ENCODE results near the gene TIAM2.
"Not testable (repeated sequence)": the region's sequence is repeated elsewhere in the genome, so short reads cannot be mapped to it uniquely, and the experiment has no call there.

Gene TIAM2

GRCh38 chr6:155066921-155067680 is 72.0 kb downstream of the TIAM2 start:
- no peak for DNase-seq

DNA sequence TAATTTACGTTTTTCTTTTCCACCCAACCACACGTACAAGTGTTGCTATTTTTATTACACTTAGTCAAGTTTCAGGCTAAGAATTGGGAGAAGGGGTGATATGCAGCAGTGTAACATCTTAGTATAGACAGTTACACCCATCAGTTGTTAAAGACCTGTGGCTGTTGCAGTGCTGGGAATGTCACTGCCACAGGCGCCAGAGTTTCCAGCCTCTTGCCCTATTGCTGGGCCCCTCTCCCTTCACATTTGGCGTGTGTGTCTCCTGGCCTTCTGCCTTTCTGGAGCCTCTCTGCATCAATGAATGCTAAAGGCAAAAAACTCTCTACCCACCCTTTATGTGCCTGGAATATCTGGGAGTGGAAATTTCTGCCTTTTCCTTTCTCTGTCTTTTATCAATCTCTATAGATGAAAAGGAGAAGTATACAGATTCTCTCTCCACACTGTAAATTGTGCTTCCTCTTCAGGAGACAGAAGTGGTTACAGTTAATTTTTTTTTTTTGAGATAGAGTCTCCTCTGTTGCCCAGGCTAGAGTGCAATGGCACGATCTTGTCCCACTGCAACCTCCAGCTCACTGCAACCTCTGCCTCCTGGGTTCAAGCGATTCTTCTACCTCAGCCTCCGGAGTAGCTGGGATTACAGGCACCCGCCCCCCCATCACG is 73.0 kb downstream of the TIAM2 start:
- no peak for DNase-seq

GRCh38 chr6:155069543-155069942 is 74.4 kb downstream of the TIAM2 start:
- no peak for DNase-seq

- DNase-seq = no peak
Observed at GRCh38 chr6:155075930-155076695, 81.0 kb downstream of the TIAM2 start.

- no peak for DNase-seq
Observed at GRCh38 chr6:155077331-155077730, 82.2 kb downstream of the TIAM2 start.

DNA sequence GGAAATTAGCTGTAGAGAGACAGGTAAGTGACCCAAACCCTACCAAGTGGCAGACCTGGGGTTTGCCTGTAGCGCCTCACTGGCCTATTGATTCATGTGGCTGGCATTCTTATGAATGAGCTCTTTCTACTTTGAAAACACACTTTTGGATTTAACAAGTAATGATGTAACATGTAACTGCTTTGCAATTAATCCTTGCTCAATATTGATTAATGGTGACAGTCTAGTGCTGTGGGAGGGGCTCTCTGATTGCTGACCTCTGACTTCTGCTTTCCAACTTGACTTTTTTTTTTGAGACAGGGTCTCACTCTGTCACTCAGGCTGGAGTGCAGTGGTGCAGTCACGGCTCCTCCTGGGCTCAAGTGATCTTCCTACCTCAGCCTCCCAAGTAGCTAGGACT is 82.7 kb downstream of the TIAM2 start:
- DNase-seq = no peak

DNA sequence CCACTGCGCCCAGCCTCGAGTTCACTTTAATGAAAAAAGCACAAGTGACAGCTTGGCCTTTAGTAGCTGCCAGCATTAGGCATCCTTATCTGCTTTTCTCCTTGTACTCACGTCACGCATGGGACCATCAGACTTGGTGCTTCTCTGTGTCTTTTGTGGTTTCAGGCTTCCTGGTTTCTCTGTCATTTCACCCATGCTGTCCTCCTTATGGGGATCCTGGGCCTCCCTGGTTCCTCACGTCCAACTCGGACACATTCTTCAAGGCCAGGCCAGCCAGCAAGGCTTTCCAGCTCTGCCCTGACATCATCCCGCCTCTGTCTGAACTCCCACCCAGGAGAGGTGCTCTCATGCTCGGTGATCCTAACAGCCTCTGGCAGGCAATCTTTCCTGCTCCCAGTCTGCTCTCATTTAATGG is 83.2 kb downstream of the TIAM2 start:
- DNase-seq = no peak

GRCh38 chr6:155079985-155080452 is 84.9 kb downstream of the TIAM2 start:
- no peak for DNase-seq

DNA sequence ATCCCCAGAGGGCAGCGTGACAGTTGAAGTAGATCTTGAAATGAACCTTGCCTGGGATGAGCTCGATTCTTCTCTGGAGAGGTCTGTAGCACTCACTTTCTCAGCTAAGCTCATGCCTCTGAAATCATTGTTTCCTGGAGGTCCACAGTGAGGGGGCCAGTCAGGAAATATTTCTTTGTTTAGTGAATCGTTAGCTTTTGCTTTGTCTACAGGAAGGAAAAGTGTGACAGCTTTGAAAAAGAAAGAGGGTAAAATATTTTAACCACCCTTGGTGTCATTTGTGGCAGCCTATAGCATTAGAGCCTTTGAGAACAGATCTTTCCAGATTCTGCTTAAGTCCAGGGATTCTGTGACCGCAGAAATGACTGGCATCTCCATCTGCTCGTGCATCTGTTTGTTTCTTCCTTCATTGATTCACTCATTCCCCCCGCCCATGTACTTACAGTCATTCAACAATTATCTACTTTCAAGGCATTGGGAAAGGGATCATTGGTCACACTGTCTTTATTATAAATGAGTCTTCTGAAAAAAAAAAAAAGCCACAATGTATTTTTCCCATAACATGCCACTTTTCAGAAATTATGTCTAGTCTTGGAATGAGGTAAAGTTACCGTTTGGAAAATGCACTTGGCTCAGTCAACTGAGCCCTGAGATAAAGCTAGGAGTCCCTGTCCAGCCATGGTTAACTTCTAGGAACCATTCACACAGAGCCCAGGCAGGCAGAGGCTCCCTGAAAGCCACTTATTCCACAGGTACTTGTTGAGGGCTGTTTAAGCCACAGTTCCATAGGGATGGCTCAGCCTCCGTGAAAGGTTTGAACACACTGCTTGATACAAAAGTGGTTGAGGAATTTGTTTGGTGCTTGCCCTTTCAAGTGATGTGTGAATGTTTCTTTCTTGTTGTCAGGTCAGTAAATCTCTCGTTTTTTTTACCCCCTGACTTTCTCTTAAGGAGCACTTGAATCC is 86.0 kb downstream of the TIAM2 start:
- no peak for DNase-seq

GRCh38 chr6:155084431-155085123 is 89.5 kb downstream of the TIAM2 start:
- no peak for DNase-seq

GRCh38 chr6:155085582-155086257 is 90.6 kb downstream of the TIAM2 start:
- no peak for DNase-seq

GRCh38 chr6:155088856-155089255 is 93.7 kb downstream of the TIAM2 start:
- no peak for DNase-seq

DNA sequence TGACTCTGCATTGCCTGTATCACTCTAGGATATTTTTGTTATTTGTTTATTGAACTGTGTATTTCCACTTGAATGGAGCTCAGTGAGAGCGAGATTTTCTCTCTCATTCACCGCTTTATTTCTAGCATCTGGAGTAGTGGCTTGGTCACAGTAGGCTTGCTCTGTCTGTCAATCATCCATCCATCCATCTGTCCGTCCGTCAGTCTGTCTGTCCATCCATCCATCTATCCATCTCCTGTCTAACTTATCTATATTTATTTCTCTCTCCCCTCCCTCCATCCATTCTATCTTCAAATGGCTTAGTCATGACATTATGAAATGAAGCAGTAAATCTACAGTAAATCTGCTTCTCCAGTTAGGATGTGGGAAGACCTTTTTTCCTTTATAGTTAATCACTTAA is 94.6 kb downstream of the TIAM2 start:
- no peak for DNase-seq

DNA sequence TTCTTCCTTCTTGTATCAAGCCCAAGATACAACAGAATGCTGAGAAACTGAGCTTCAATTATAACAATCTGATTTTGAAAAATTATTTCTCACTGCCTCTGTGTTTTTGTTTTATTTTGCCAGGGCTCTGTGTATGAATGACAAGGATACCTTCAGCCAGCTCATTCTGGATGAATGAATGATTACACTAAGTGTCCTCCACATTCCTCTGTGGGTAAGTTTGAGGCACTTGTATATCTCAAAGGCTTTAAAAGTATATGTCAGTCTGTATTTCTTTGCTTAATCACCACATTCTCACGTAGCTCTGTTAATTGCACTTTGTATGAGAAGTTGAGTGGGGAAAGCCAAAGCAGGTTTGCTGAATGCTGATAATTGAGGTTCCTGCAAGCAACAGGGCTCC is 95.1 kb downstream of the TIAM2 start:
- DNase-seq = no peak

DNA sequence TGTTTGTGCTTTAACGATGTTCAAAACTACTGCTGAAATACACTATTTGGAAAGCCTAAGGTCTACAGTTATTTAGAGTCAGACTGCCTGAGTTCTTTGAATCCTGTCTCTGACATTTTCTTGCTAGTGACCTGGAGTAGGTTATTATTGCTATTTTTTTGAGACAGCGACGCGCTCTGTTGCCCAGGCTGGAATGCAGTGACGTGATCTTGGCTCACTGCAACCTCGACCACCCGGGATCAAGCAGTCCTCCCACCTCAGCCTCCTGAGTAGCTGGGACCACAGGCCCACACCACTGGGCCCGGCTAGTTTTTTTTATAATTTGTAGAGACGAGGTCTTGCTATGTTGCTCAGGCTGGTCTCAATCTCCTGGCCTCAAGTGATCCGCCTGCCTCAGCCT is 96.6 kb downstream of the TIAM2 start:
- DNase-seq = no peak

GRCh38 chr6:155093430-155093829 is 98.3 kb downstream of the TIAM2 start:
- DNase-seq = peak; percentile 28

GRCh38 chr6:155100087-155100486 is 105.0 kb downstream of the TIAM2 start:
- DNase-seq = no peak

DNA sequence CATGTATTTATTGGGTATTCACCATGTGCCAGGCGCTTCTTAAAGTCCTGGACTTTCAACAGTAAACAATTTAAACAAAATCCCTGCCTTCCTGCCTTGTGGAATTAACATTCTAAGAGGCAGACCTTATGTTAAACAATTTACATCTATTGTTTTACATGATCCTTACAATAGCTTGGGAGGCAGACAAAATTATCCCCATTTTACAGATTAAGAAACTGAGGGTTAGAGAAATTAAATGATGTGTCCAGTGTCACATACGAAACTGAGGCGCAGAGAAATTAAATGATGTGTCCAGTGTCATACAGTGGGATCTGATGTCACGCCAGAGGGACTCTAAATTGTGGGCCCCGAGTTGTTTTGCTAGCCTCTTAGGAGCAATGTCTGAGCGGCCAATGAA is 105.5 kb downstream of the TIAM2 start:
- DNase-seq = no peak

GRCh38 chr6:155103083-155103645 is 108.0 kb downstream of the TIAM2 start:
- DNase-seq = not testable (repeated sequence)

- DNase-seq = no peak
Observed at GRCh38 chr6:155103816-155104366, 108.8 kb downstream of the TIAM2 start.
